ENCODE measurements around the gene FOXP1. TPM values are rescaled to one million over a fixed set of nuclear protein-coding genes. Genes with fewer than 3 reads are reported as not detected.

Gene FOXP1
- total RNA-seq, 1 donor from 2014 or later, result 195 TPM

GRCh38 chr3:71450162-71450561 is 133.4 kb downstream of the FOXP1 start:
- DNase-seq (ENCODE audit: extremely low spot score, unreplicated experiment), result no peak
- Mint-ChIP-seq H3K27me3 (ENCODE audit: unreplicated experiment) (no peaks in the 10 kb centered on the region), H3K4me3 (ENCODE audit: unreplicated experiment) (no peak overlapping the region), H3K9me3 (ENCODE audit: unreplicated experiment) (no peaks in the 10 kb centered on the region), H3K36me3 (ENCODE audit: unreplicated experiment) (peaks cover 1% of the 10 kb centered on the region), H3K4me1 (ENCODE audit: unreplicated experiment) (peaks cover 38% of the 10 kb centered on the region), H3K27ac (ENCODE audit: unreplicated experiment) (no peak overlapping the region)
- TF ChIP-seq CTCF (IDR thresholded peaks at IDR 0.05), result no peak

- no peak overlapping the region for H3K27ac Mint-ChIP-seq (ENCODE audit: unreplicated experiment)
- no peak for DNase-seq (ENCODE audit: extremely low spot score, unreplicated experiment)
- peaks cover 8% of the 10 kb centered on the region for H3K36me3 Mint-ChIP-seq (ENCODE audit: unreplicated experiment)
- H3K4me3 Mint-ChIP-seq (ENCODE audit: unreplicated experiment), result no peak overlapping the region
- peaks cover 49% of the 10 kb centered on the region for H3K4me1 Mint-ChIP-seq (ENCODE audit: unreplicated experiment)
- H3K9me3 Mint-ChIP-seq (ENCODE audit: unreplicated experiment), result no peaks in the 10 kb centered on the region
- no peak for TF ChIP-seq CTCF (IDR thresholded peaks at IDR 0.05)
- H3K27me3 Mint-ChIP-seq (ENCODE audit: unreplicated experiment), result no peaks in the 10 kb centered on the region
These were observed 135.7 kb downstream of the FOXP1 start for GRCh38 chr3:71447803-71448202.

DNA sequence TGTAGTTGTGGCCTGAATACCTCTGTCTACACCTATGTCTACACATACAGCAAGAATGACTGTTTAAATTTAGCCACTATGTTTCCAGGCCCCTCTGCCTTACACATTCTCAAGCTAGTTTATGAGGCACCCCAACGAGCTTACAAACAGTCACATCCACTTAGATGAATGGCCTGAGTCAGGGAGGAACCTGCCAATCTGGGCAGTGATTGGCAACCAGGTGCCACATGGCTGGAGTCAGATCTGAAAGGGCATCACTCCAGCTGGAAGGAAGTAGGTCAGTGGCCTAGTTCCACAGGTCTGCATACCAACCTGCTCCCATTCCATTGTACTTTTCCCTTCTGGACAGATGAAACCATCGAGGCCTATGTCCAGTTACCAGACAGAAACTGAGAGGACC is 136.3 kb downstream of the FOXP1 start:
- Mint-ChIP-seq H3K4me3 (ENCODE audit: unreplicated experiment) (no peak overlapping the region), H3K4me1 (ENCODE audit: unreplicated experiment) (peaks cover 49% of the 10 kb centered on the region), H3K27ac (ENCODE audit: unreplicated experiment) (peak overlapping the region; percentile 56), H3K27me3 (ENCODE audit: unreplicated experiment) (no peaks in the 10 kb centered on the region), H3K36me3 (ENCODE audit: unreplicated experiment) (peaks cover 7% of the 10 kb centered on the region), H3K9me3 (ENCODE audit: unreplicated experiment) (no peaks in the 10 kb centered on the region)
- DNase-seq (ENCODE audit: extremely low spot score, unreplicated experiment), result no peak
- TF ChIP-seq CTCF (IDR thresholded peaks at IDR 0.05), result no peak

- Mint-ChIP-seq H3K4me1 (ENCODE audit: unreplicated experiment) (peaks cover 51% of the 10 kb centered on the region), H3K36me3 (ENCODE audit: unreplicated experiment) (peaks cover 7% of the 10 kb centered on the region), H3K4me3 (ENCODE audit: unreplicated experiment) (no peak overlapping the region), H3K9me3 (ENCODE audit: unreplicated experiment) (no peaks in the 10 kb centered on the region), H3K27ac (ENCODE audit: unreplicated experiment) (peak overlapping the region; percentile 81), H3K27me3 (ENCODE audit: unreplicated experiment) (no peaks in the 10 kb centered on the region)
- TF ChIP-seq CTCF (IDR thresholded peaks at IDR 0.05), result no peak
- DNase-seq (ENCODE audit: extremely low spot score, unreplicated experiment), result no peak
These were observed 136.8 kb downstream of the FOXP1 start for GRCh38 chr3:71446734-71447133.

- Mint-ChIP-seq H3K27ac (ENCODE audit: unreplicated experiment) (peak overlapping the region; percentile 81), H3K36me3 (ENCODE audit: unreplicated experiment) (peaks cover 7% of the 10 kb centered on the region), H3K4me1 (ENCODE audit: unreplicated experiment) (peaks cover 53% of the 10 kb centered on the region)
These were observed 137.3 kb downstream of the FOXP1 start for GRCh38 chr3:71446260-71446659.

More at GRCh38 chr3:71446260-71446659, 137.3 kb downstream of the FOXP1 start:
- Mint-ChIP-seq H3K27me3 (ENCODE audit: unreplicated experiment) (no peaks in the 10 kb centered on the region), H3K9me3 (ENCODE audit: unreplicated experiment) (no peaks in the 10 kb centered on the region), H3K4me3 (ENCODE audit: unreplicated experiment) (no peak overlapping the region)
- DNase-seq (ENCODE audit: extremely low spot score, unreplicated experiment), result no peak
- TF ChIP-seq CTCF (IDR thresholded peaks at IDR 0.05), result no peak
